Endodermal cell (in vitro differentiated cells): ENCODE results near the gene SPHK1. TPM values are rescaled to one million over a fixed set of nuclear protein-coding genes. Genes with fewer than 3 reads are reported as not detected.

ENCODE experiments used
- DNase-seq: peaks from one replicate; pipeline ENCODE4 v3.0.0-alpha.2; 2017
- H3K27ac ChIP-seq: 2 replicates; pipeline ENCODE4 v1.5.1; 2013; ENCODE audit warnings: mild to moderate bottlenecking, low read depth, low read length, moderate library complexity
- H3K27me3 ChIP-seq: 2 replicates; pipeline ENCODE4 v1.6.1; 2013; ENCODE audit warnings: mild to moderate bottlenecking, low read length, moderate library complexity; ENCODE audit not compliant: insufficient read depth, control insufficient read depth, poor library complexity, severe bottlenecking
- H3K36me3 ChIP-seq: 2 replicates; pipeline ENCODE4 v1.7.0; 2013; ENCODE audit warnings: mild to moderate bottlenecking, low read length, moderate library complexity; ENCODE audit not compliant: control insufficient read depth, insufficient read depth
- H3K4me1 ChIP-seq: one replicate; pipeline ENCODE4 v1.7.0; 2013; ENCODE audit warnings: low read length; ENCODE audit not compliant: control insufficient read depth, insufficient read depth
- H3K4me3 ChIP-seq: 2 replicates; pipeline ENCODE4 v1.5.1; 2013; ENCODE audit warnings: mild to moderate bottlenecking, low read length, moderate library complexity
- H3K9ac ChIP-seq: 2 replicates; pipeline ENCODE4 v1.6.1; 2013; ENCODE audit warnings: mild to moderate bottlenecking, low read length, moderate library complexity; ENCODE audit not compliant: poor library complexity, severe bottlenecking; ENCODE audit errors: extremely low read depth
- H3K9me3 ChIP-seq: 2 replicates; pipeline ENCODE4 v1.6.1; 2013; ENCODE audit warnings: mild to moderate bottlenecking, low read length, moderate library complexity; ENCODE audit not compliant: control insufficient read depth
- H3K27ac Mint-ChIP-seq: 2 replicates; pipeline ENCODE4 v1.8.0; 2020; ENCODE audit warnings: mixed read lengths
- H3K27me3 Mint-ChIP-seq: 2 replicates; pipeline ENCODE4 v1.8.0; 2021; ENCODE audit warnings: mild to moderate bottlenecking, mixed read lengths; ENCODE audit not compliant: insufficient read depth
- H3K36me3 Mint-ChIP-seq: 2 replicates; pipeline ENCODE4 v1.8.0; 2020; ENCODE audit warnings: low read depth, mixed read lengths
- H3K4me1 Mint-ChIP-seq: 2 replicates; pipeline ENCODE4 v1.8.0; 2020; ENCODE audit warnings: mixed read lengths
- H3K4me3 Mint-ChIP-seq: 2 replicates; pipeline ENCODE4 v1.8.0; 2020; ENCODE audit warnings: mild to moderate bottlenecking, moderate library complexity, mixed read lengths
- H3K9me3 Mint-ChIP-seq: 2 replicates; pipeline ENCODE4 v1.8.0; 2020; ENCODE audit warnings: mild to moderate bottlenecking, mixed read lengths
- WGBS, 2 experiments: methylation state at CpG; one replicate each; pipeline versions ENCODE4 v1.1.5 to v1.1.7; 2013; ENCODE audit warnings: missing lambda C conversion rate in 2 of 2, mixed read lengths in 1 of 2; ENCODE audit not compliant: insufficient coverage in 1 of 2, insufficient read length in 1 of 2; 5-methylcytosine and 5-hydroxymethylcytosine counted together
- total RNA-seq, 2 donors: library from RNA; stranded (reverse); fragmentation: NEBNext Ultra II Directional in 1 of 2; extraction: Animal tissue kit (Norgen Biotek cat#: 25700) in 1 of 2; gene quantifications; 2 replicates in 1 of 2; 3 replicates in 1 of 2; pipeline ENCODE4 v1.2.1, GENCODE V29; 2021
- TF ChIP-seq, protein P1 (sequence below): fragments of 200-600 bp; sonication (generic); conservative IDR thresholded peaks from 2 replicates; pipeline ENCODE4 v1.5.0; 2021; ENCODE audit warnings: antibody characterized with exemption, mild to moderate bottlenecking

The SPHK1 gene
- total RNA-seq, 2 donors from 2014 or later = 1.5 to 1.8 TPM

DNA sequence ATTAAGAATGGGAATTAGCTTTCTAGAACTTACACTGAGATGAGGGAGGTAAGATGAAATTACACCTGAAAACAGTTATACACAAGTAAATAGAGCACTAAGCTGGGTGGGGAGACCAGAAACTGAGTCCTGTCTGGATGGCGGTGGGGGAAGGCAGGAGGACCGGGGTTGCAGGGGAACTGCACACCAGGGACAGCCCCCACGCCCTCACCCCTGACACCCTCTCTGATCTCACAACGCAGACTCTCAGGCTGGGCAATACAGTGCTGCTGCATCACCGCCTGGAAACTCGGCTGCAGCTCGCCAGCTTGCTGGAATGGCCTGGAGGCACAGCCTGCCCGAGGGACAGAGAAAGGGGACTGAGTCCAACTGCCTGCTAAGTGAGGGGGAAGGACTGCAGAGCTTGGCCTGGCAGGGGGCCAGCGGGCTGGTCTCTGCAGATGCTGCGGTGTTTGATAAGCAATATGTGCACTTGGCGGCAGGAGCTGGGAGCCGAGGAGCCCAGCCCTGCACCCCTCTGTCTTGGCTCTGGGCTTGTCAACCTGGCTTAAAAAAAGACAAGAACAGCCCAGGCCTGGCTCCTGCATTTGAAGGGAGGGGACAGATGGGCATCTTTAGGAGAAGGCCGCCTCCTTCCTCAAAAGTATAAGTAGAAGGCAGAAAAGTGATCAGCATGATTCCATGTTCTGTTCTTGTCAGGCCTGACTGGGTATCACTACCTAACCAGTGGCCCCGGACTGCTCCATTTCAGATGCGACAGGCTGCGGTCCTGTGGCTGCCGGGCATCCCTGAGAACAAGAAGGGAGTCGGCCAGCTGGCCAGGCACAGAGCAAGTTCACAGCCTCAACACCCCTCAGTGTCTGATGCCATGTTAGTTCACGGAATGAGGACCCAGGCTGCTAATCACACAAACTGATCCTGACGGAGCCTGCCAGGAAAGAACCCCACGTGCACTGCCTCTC is 30.2 kb downstream of the SPHK1 start:
- H3K9me3 Mint-ChIP-seq = no peaks in the 10 kb centered on the region
- peak overlapping the region; percentile 61 for H3K27ac Mint-ChIP-seq
- H3K27me3 ChIP-seq = no peaks in the 10 kb centered on the region
- no peaks in the 10 kb centered on the region for H3K9me3 ChIP-seq
- peak overlapping the region; percentile 70 for H3K27ac ChIP-seq
- peaks cover 7% of the 10 kb centered on the region for H3K4me1 Mint-ChIP-seq
- TF ChIP-seq, protein P1, sequence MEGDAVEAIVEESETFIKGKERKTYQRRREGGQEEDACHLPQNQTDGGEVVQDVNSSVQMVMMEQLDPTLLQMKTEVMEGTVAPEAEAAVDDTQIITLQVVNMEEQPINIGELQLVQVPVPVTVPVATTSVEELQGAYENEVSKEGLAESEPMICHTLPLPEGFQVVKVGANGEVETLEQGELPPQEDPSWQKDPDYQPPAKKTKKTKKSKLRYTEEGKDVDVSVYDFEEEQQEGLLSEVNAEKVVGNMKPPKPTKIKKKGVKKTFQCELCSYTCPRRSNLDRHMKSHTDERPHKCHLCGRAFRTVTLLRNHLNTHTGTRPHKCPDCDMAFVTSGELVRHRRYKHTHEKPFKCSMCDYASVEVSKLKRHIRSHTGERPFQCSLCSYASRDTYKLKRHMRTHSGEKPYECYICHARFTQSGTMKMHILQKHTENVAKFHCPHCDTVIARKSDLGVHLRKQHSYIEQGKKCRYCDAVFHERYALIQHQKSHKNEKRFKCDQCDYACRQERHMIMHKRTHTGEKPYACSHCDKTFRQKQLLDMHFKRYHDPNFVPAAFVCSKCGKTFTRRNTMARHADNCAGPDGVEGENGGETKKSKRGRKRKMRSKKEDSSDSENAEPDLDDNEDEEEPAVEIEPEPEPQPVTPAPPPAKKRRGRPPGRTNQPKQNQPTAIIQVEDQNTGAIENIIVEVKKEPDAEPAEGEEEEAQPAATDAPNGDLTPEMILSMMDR = no peak
- H3K36me3 Mint-ChIP-seq = peaks cover 12% of the 10 kb centered on the region
- no peak for DNase-seq
- peaks cover 5% of the 10 kb centered on the region for H3K4me1 ChIP-seq
- H3K4me3 ChIP-seq = no peak overlapping the region
- 86 to 90% methylated on average over 13 to 21 of the region's 21 CpGs for WGBS, 2 experiments
- H3K36me3 ChIP-seq = peaks cover 10% of the 10 kb centered on the region
- no peak overlapping the region for H3K4me3 Mint-ChIP-seq
- no peaks in the 10 kb centered on the region for H3K27me3 Mint-ChIP-seq
- H3K9ac ChIP-seq = no peak overlapping the region

GRCh38 chr17:76415786-76416185 is 31.4 kb downstream of the SPHK1 start:
- peaks cover 10% of the 10 kb centered on the region for H3K36me3 ChIP-seq
- H3K27me3 Mint-ChIP-seq = no peaks in the 10 kb centered on the region
- no peak overlapping the region for H3K4me3 ChIP-seq
- no peaks in the 10 kb centered on the region for H3K9me3 ChIP-seq
- 75 to 85% methylated on average over 9 to 14 of the region's 15 CpGs for WGBS, 2 experiments
- no peaks in the 10 kb centered on the region for H3K9me3 Mint-ChIP-seq
- no peak overlapping the region for H3K27ac ChIP-seq
- H3K27me3 ChIP-seq = no peaks in the 10 kb centered on the region
- H3K27ac Mint-ChIP-seq = no peak overlapping the region
- H3K9ac ChIP-seq = no peak overlapping the region
- peaks cover 9% of the 10 kb centered on the region for H3K4me1 Mint-ChIP-seq
- no peak for DNase-seq
- H3K4me3 Mint-ChIP-seq = no peak overlapping the region
- TF ChIP-seq, protein P1 = no peak
- H3K4me1 ChIP-seq = peaks cover 5% of the 10 kb centered on the region
- peaks cover 7% of the 10 kb centered on the region for H3K36me3 Mint-ChIP-seq

- TF ChIP-seq, protein P1 = no peak
- no peak for DNase-seq
- Histone ChIP-seq H3K9me3 (no peaks in the 10 kb centered on the region), H3K27ac (no peak overlapping the region), H3K9ac (no peak overlapping the region), H3K4me1 (peaks cover 5% of the 10 kb centered on the region), H3K27me3 (no peaks in the 10 kb centered on the region), H3K36me3 (peaks cover 10% of the 10 kb centered on the region), H3K4me3 (no peak overlapping the region)
- Mint-ChIP-seq H3K27me3 (no peaks in the 10 kb centered on the region), H3K4me1 (peaks cover 9% of the 10 kb centered on the region), H3K27ac (no peak overlapping the region), H3K4me3 (no peak overlapping the region), H3K36me3 (peaks cover 8% of the 10 kb centered on the region), H3K9me3 (no peaks in the 10 kb centered on the region)
- WGBS, 2 experiments = 98 to 100% methylated on average over 1 to 6 of the region's 6 CpGs
Measured at GRCh38 chr17:76416457-76416856, 32.0 kb downstream of the SPHK1 start.
